ENCODE measurements around the gene TSPO. TPM values are rescaled to one million over a fixed set of nuclear protein-coding genes. Genes with fewer than 3 reads are reported as not detected.

TSPO gene
- total RNA-seq, 1 donor from 2014 or later: 124 TPM

GRCh38 chr22:43171607-43172006 is 20.2 kb downstream of the TSPO start:
- FAIRE-seq: no peak
- TF ChIP-seq CTCF (IDR thresholded peaks at IDR 0.05; ENCODE audit: insufficient read depth, low read depth, low read length) (no peak), EZH2 (IDR thresholded peaks at IDR 0.05; ENCODE audit: insufficient read depth, low read length) (no peak)
- no peak overlapping the region for H3K4me3 Mint-ChIP-seq (ENCODE audit: unreplicated experiment)

GRCh38 chr22:43172191-43172590 is 20.8 kb downstream of the TSPO start:
- no peak overlapping the region for H3K4me2 ChIP-seq (ENCODE audit: low read length)
- Mint-ChIP-seq H3K36me3 (ENCODE audit: low read depth, unreplicated experiment) (peaks cover 3% of the 10 kb centered on the region), H3K9me3 (ENCODE audit: unreplicated experiment) (no peaks in the 10 kb centered on the region), H3K27ac (ENCODE audit: unreplicated experiment) (no peak overlapping the region), H3K4me3 (ENCODE audit: unreplicated experiment) (no peak overlapping the region), H3K27me3 (ENCODE audit: low read depth, unreplicated experiment) (no peaks in the 10 kb centered on the region), H3K4me1 (ENCODE audit: low read depth, unreplicated experiment) (peaks cover 7% of the 10 kb centered on the region)
- no peak for FAIRE-seq
- no peaks in the 10 kb centered on the region for H3K27me3 ChIP-seq (ENCODE audit: insufficient read depth, low read length)
- peaks cover 4% of the 10 kb centered on the region for H4K20me1 ChIP-seq (ENCODE audit: insufficient read depth, low read length)
- no peaks in the 10 kb centered on the region for H3K9me3 ChIP-seq (ENCODE audit: insufficient read depth, low read depth, low read length)
- H3K4me3 ChIP-seq (ENCODE audit: insufficient read depth, low read depth, low read length): no peak overlapping the region
- H3K27ac ChIP-seq (ENCODE audit: low read depth, low read length): no peak overlapping the region
- H3K36me3 ChIP-seq (ENCODE audit: insufficient read depth, low read length): no peaks in the 10 kb centered on the region
- H3K9ac ChIP-seq (ENCODE audit: low read length): no peak overlapping the region
- DNase-seq (ENCODE audit: low read depth): no peak
- peaks cover 8% of the 10 kb centered on the region for H3K4me1 ChIP-seq (ENCODE audit: insufficient read depth, low read length)
- H2AFZ ChIP-seq (ENCODE audit: low read depth, low read length): no peak overlapping the region
- H3K79me2 ChIP-seq (ENCODE audit: insufficient read depth, low read length): no peaks in the 10 kb centered on the region
- TF ChIP-seq EZH2 (IDR thresholded peaks at IDR 0.05; ENCODE audit: insufficient read depth, low read length) (no peak), CTCF (IDR thresholded peaks at IDR 0.05; ENCODE audit: insufficient read depth, low read depth, low read length) (no peak)

More at GRCh38 chr22:43171607-43172006, 20.2 kb downstream of the TSPO start:
- Histone ChIP-seq H4K20me1 (ENCODE audit: insufficient read depth, low read length) (peaks cover 4% of the 10 kb centered on the region), H3K4me2 (ENCODE audit: low read length) (no peak overlapping the region), H3K4me1 (ENCODE audit: insufficient read depth, low read length) (peaks cover 8% of the 10 kb centered on the region), H2AFZ (ENCODE audit: low read depth, low read length) (no peak overlapping the region), H3K9ac (ENCODE audit: low read length) (no peak overlapping the region), H3K27me3 (ENCODE audit: insufficient read depth, low read length) (no peaks in the 10 kb centered on the region), H3K4me3 (ENCODE audit: insufficient read depth, low read depth, low read length) (no peak overlapping the region), H3K36me3 (ENCODE audit: insufficient read depth, low read length) (no peaks in the 10 kb centered on the region), H3K79me2 (ENCODE audit: insufficient read depth, low read length) (no peaks in the 10 kb centered on the region), H3K27ac (ENCODE audit: low read depth, low read length) (no peak overlapping the region), H3K9me3 (ENCODE audit: insufficient read depth, low read depth, low read length) (no peaks in the 10 kb centered on the region)
- Mint-ChIP-seq H3K27me3 (ENCODE audit: low read depth, unreplicated experiment) (no peaks in the 10 kb centered on the region), H3K27ac (ENCODE audit: unreplicated experiment) (no peak overlapping the region), H3K36me3 (ENCODE audit: low read depth, unreplicated experiment) (peaks cover 5% of the 10 kb centered on the region), H3K4me1 (ENCODE audit: low read depth, unreplicated experiment) (peaks cover 7% of the 10 kb centered on the region), H3K9me3 (ENCODE audit: unreplicated experiment) (no peaks in the 10 kb centered on the region)
- no peak for DNase-seq (ENCODE audit: low read depth)

DNA sequence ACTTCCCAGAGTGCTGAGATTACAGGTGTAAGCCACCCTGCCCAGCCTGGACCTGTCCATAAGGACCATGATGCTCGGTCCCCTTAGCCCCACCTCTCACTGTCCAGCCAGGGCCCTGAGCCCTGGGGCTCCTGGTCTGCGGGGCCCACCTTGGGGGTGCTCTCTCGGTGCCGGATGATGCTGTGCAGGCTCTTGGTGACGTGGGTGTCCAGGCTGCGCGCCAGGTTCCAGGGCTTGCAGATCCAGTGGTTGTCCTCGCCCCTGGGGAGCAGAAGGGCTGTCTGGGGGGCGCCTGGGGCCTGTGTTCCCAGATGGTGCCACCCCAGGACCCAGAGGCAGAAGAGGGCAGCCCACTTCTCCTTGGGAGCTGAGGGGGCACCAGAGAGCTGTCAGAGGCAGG is 22.2 kb downstream of the TSPO start:
- no peak for FAIRE-seq

More for the DNA sequence above, 22.2 kb downstream of the TSPO start:
- DNase-seq (ENCODE audit: low read depth): no peak
- H3K9ac ChIP-seq (ENCODE audit: low read length): no peak overlapping the region
- H3K4me3 ChIP-seq (ENCODE audit: insufficient read depth, low read depth, low read length): no peak overlapping the region
- H3K4me1 Mint-ChIP-seq (ENCODE audit: low read depth, unreplicated experiment): peaks cover 4% of the 10 kb centered on the region
- H3K4me2 ChIP-seq (ENCODE audit: low read length): no peak overlapping the region
- peaks cover 4% of the 10 kb centered on the region for H4K20me1 ChIP-seq (ENCODE audit: insufficient read depth, low read length)
- no peaks in the 10 kb centered on the region for H3K27me3 Mint-ChIP-seq (ENCODE audit: low read depth, unreplicated experiment)
- peaks cover 3% of the 10 kb centered on the region for H3K4me1 ChIP-seq (ENCODE audit: insufficient read depth, low read length)
- H3K79me2 ChIP-seq (ENCODE audit: insufficient read depth, low read length): no peaks in the 10 kb centered on the region
- peaks cover 4% of the 10 kb centered on the region for H3K36me3 Mint-ChIP-seq (ENCODE audit: low read depth, unreplicated experiment)
- TF ChIP-seq CTCF (IDR thresholded peaks at IDR 0.05; ENCODE audit: insufficient read depth, low read depth, low read length) (no peak), EZH2 (IDR thresholded peaks at IDR 0.05; ENCODE audit: insufficient read depth, low read length) (no peak)
- no peak overlapping the region for H3K27ac Mint-ChIP-seq (ENCODE audit: unreplicated experiment)
- H3K27ac ChIP-seq (ENCODE audit: low read depth, low read length): no peak overlapping the region
- no peaks in the 10 kb centered on the region for H3K9me3 ChIP-seq (ENCODE audit: insufficient read depth, low read depth, low read length)
- H3K36me3 ChIP-seq (ENCODE audit: insufficient read depth, low read length): no peaks in the 10 kb centered on the region
- H3K9me3 Mint-ChIP-seq (ENCODE audit: unreplicated experiment): no peaks in the 10 kb centered on the region
- no peak overlapping the region for H3K4me3 Mint-ChIP-seq (ENCODE audit: unreplicated experiment)
- H3K27me3 ChIP-seq (ENCODE audit: insufficient read depth, low read length): no peaks in the 10 kb centered on the region
- no peak overlapping the region for H2AFZ ChIP-seq (ENCODE audit: low read depth, low read length)
